Colonic mucosa (tissue), 4 donors: ENCODE results near the gene AZGP1. TPM values are rescaled to one million over a fixed set of nuclear protein-coding genes. Genes with fewer than 3 reads are reported as not detected.

Experiments used
- DNase-seq: peaks from one replicate; pipeline ENCODE4 v3.0.0-alpha.2; 2020
- H3K27ac ChIP-seq: fragments of 200-600 bp; one replicate; pipeline ENCODE4 v1.8.0; 2021
- H3K27me3 ChIP-seq: fragments of 200-600 bp; one replicate; pipeline ENCODE4 v1.8.0; 2021
- H3K36me3 ChIP-seq: fragments of 200-600 bp; one replicate; pipeline ENCODE4 v1.8.0; 2021
- H3K4me1 ChIP-seq: fragments of 200-600 bp; one replicate; pipeline ENCODE4 v1.8.0; 2021; ENCODE audit warnings: mild to moderate bottlenecking
- H3K4me3 ChIP-seq: fragments of 200-600 bp; one replicate; pipeline ENCODE4 v1.8.0; 2021
- H3K9ac ChIP-seq, 2 donors: one replicate each; pipeline ENCODE4 v1.7.0; 2013; ENCODE audit warnings: control low read depth in 2 of 2, low read depth in 2 of 2, low read length in 2 of 2
- H3K9me3 ChIP-seq: fragments of 200-600 bp; one replicate; pipeline ENCODE4 v1.8.0; 2021
- intact Hi-C: fragments of 100-400 bp; cut with DNase I; formaldehyde crosslinking; loops from one replicate; pipeline ENCODE4 v1.14.1; 2022
- total RNA-seq, 2 donors: library from RNA; stranded (reverse); fragmentation: NEBNext Ultra II Directional in 1 of 2; extraction: Animal tissue kit (Norgen Biotek cat#: 25700) in 1 of 2; gene quantifications; one replicate each; pipeline ENCODE4 v1.2.1, GENCODE V29; 2021
- TF ChIP-seq, protein P1 (sequence below): fragments of 200-600 bp; IDR thresholded peaks from one replicate; pipeline ENCODE4 v1.8.0; 2022; ENCODE audit warnings: antibody characterized with exemption, mild to moderate bottlenecking
- donor health status: healthy.
- donor health status: DM: no; HTN: no; CAD: no.
- donor health status: DM: no; HTN: no; CAD: no.

Gene AZGP1
- total RNA-seq, 2 donors from 2014 or later = 2.5 to 4.6 TPM

DNA sequence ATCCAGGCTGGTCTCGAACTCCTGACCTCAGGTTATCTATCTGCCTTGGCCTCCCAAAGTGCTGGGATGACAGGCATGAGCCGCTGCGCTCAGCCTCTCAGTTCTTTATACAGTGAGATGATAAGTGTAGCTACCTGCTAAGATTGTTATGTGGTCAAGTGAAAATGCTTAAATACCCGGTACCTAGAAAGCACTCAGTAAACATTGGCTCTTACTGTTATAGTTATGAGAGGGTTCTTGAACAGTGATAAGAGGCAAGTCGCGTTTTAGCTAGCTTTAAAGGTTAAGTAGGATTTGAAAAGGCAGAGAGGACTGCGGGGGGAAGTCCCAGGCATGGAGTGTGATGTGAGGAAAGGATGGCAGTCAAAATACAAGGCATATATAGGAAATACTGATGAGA is 44.1 kb upstream of the AZGP1 start:
- Histone ChIP-seq H3K36me3 (peaks cover 9% of the 10 kb centered on the region), H3K27ac (no peak overlapping the region), H3K4me1 (peaks cover 19% of the 10 kb centered on the region), H3K4me3 (no peak overlapping the region), H3K9ac (no peak overlapping the region), H3K27me3 (no peaks in the 10 kb centered on the region), H3K9me3 (no peaks in the 10 kb centered on the region)
- DNase-seq = no peak
- TF ChIP-seq, protein P1, sequence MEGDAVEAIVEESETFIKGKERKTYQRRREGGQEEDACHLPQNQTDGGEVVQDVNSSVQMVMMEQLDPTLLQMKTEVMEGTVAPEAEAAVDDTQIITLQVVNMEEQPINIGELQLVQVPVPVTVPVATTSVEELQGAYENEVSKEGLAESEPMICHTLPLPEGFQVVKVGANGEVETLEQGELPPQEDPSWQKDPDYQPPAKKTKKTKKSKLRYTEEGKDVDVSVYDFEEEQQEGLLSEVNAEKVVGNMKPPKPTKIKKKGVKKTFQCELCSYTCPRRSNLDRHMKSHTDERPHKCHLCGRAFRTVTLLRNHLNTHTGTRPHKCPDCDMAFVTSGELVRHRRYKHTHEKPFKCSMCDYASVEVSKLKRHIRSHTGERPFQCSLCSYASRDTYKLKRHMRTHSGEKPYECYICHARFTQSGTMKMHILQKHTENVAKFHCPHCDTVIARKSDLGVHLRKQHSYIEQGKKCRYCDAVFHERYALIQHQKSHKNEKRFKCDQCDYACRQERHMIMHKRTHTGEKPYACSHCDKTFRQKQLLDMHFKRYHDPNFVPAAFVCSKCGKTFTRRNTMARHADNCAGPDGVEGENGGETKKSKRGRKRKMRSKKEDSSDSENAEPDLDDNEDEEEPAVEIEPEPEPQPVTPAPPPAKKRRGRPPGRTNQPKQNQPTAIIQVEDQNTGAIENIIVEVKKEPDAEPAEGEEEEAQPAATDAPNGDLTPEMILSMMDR = no peak
- intact Hi-C loops = no loop called here

DNA sequence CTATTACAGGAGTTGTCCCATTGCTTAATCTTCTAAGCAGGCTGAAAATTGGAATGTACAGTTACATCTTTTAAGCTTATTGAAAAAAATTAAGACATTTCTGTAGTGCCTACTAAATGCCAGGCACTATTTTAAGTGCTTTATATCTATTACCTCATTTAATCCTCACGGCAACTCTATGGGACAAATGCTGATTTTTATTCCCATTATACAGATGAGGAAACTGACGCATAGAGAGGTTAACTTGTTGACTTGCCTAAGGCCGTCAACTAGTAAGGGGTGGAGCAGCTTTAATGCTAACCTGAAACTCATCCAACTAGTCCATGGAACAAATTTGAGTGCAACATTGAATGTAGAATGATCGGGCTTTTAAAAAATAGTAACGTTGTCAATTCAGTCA is 42.0 kb upstream of the AZGP1 start:
- peaks cover 20% of the 10 kb centered on the region for H3K4me1 ChIP-seq
- TF ChIP-seq, protein P1 = no peak
- no peaks in the 10 kb centered on the region for H3K9me3 ChIP-seq
- no peaks in the 10 kb centered on the region for H3K36me3 ChIP-seq
- no peak for DNase-seq
- peak overlapping the region in 1 of 2 donors; percentile 73 for H3K9ac ChIP-seq
- intact Hi-C loops = no loop called here
- H3K27me3 ChIP-seq = no peaks in the 10 kb centered on the region
- H3K27ac ChIP-seq = peak overlapping the region; percentile 97
- no peak overlapping the region for H3K4me3 ChIP-seq

DNA sequence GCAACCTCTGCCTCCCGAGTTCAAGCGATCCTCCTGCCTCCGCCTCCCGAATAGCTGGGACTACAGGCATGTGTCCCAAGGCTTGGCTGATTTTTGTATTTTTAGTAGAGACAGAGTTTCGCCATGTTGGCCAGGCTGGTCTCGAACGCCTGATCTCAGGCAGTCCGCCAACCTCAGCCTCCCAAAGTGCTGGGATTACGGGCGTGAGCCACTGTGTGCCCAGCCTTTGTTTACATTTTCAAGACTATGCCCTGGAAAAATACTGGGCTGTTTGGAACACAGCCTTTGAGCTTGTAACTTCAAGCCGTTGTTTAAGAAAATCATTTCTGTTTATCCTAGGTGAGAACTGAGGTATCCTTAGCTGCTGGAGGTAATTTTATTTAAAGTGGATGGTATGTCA is 41.5 kb upstream of the AZGP1 start:
- H3K27me3 ChIP-seq = no peaks in the 10 kb centered on the region
- peak overlapping the region; percentile 97 for H3K27ac ChIP-seq
- H3K36me3 ChIP-seq = no peaks in the 10 kb centered on the region
- no peaks in the 10 kb centered on the region for H3K9me3 ChIP-seq
- H3K4me3 ChIP-seq = peak overlapping the region; percentile 99
- H3K9ac ChIP-seq = peak overlapping the region in 1 of 2 donors; percentile 73
- intact Hi-C loops = no loop called here
- TF ChIP-seq, protein P1 = no peak
- DNase-seq = peak; percentile 78
- H3K4me1 ChIP-seq = peaks cover 19% of the 10 kb centered on the region

DNA sequence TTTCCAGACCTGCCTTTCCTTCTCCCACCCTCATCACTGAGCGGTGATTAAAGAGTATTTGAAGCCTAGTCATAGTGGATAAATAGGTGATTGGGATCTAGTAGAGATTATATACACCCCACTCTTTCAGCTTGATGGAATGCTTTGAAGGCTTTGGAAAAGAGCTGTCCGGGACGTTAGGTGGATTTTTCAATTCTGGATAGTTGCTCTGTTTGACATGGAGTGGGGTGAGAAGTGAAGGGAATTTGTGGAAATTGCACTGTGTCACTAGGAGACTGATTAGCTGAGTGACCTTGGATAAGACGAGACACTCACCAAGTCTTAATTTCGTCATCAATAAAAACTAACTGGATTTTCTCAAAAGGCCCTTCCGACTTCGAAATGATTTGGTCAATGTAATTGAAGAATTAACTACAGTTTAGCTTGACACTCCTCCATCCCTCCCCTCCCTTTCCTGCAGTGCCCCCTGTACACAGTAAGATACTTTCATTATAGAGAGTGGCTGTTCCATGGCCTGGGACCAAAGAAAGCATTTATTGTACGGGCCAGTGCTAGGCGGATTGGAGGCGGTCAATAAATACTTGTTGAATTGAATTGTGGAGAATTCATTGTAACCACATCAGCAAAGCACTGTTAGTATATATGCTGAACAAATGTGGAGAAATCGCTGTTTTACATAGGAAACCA is 40.5 kb upstream of the AZGP1 start:
- intact Hi-C loops = no loop called here
- H3K27me3 ChIP-seq = no peaks in the 10 kb centered on the region
- peak; percentile 49 for DNase-seq
- peak overlapping the region; percentile 97 for H3K27ac ChIP-seq
- peaks cover 12% of the 10 kb centered on the region for H3K4me1 ChIP-seq
- H3K9ac ChIP-seq = peak overlapping the region; percentile 95 to 96
- no peaks in the 10 kb centered on the region for H3K36me3 ChIP-seq
- H3K9me3 ChIP-seq = no peaks in the 10 kb centered on the region
- H3K4me3 ChIP-seq = peak overlapping the region; percentile 99
- TF ChIP-seq, protein P1 = no peak

DNA sequence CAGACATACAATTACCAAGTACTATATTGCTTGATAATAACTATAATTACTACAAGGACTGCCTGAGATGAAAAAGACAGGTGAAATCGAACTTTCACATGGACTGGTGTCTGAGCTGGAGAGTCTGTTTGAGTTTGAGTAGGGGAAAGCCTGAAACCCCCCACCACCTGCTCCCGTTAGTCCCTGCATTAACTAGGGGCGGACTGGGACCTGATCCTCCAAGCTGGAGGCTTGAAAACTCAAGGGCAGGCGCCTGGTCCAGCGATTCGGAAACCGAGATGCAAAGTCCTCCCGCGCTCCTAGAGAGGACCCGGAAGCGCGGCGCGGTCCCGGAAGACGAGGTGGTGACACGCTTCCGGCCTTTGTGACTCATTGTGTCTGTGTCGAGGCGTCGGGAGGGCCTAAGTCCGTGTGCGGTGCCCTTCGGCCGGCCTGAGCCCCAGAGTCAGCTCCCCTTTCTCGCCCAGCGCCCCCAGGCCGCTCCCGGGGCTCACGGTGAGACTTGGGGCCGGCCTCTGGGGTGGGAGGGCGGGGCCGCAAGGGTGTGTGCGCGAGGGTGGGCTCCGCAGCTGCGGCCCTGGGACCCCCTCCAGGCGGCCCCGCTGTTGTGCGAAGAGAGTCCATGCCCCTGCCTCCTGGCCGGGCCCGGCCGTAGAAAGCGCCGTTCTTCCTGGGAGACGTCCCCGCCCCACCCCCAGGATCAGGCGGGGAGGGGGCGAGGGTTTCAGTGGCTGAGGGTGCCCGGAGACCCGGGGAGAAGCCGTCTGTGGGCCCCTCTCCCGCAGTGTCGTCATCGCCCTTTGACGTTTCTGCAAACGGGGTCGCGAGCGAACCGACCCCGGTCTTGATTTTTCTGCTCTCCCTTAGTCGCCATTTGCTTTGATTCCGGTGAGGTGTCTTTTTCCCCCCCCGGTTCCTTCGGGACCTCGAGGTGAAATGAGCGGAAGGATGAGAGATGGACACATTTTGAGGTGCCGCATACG is 39.7 kb upstream of the AZGP1 start, which contains the start of gene ZKSCAN1:
Gene ZKSCAN1, plus strand, starts transcription at position 365 of the 983 bp plus-strand sequence. CDS start 7,911 bp downstream, outside the sequence.
- intact Hi-C loops = no loop called here
- H3K4me1 ChIP-seq = peaks cover 12% of the 10 kb centered on the region

More for the DNA sequence above, 39.7 kb upstream of the AZGP1 start, which contains the start of gene ZKSCAN1:
- TF ChIP-seq, protein P1 = no peak
- H3K4me3 ChIP-seq = peak within 1 kb of the TSS; percentile 99
- H3K9me3 ChIP-seq = no peaks in the 10 kb centered on the region
- H3K27ac ChIP-seq = peak within 1 kb of the TSS; percentile 97
- no peaks in the 10 kb centered on the region for H3K27me3 ChIP-seq
- DNase-seq = peak; percentile 91
- peak within 1 kb of the TSS; percentile 95 to 96 for H3K9ac ChIP-seq
- H3K36me3 ChIP-seq = no peaks in the 10 kb centered on the region
